Muscle of leg (tissue), 11 donors: ENCODE data around the gene FRMPD2. TPM values are rescaled to one million over a fixed set of nuclear protein-coding genes. Genes with fewer than 3 reads are reported as not detected.

ENCODE experiments used
- DNase-seq: peaks from one replicate; pipeline ENCODE4 v3.0.0; 2013
- H3K27ac ChIP-seq: one replicate; pipeline ENCODE4 v1.5.1; 2013; ENCODE audit warnings: mild to moderate bottlenecking, low read length, control low read depth
- H3K27me3 ChIP-seq: one replicate; pipeline ENCODE4 v1.6.1; 2013; ENCODE audit warnings: low read length; ENCODE audit not compliant: control insufficient read depth, insufficient read depth
- H3K36me3 ChIP-seq: one replicate; pipeline ENCODE4 v1.6.1; 2013; ENCODE audit warnings: low read length; ENCODE audit not compliant: control insufficient read depth, insufficient read depth
- H3K4me1 ChIP-seq: one replicate; pipeline ENCODE4 v1.6.1; 2013; ENCODE audit warnings: low read length; ENCODE audit not compliant: control insufficient read depth, insufficient read depth
- H3K4me3 ChIP-seq: one replicate; pipeline ENCODE4 v1.5.1; 2013; ENCODE audit warnings: low read length, control low read depth
- H3K9me3 ChIP-seq: replicated peaks from 2 replicates; pipeline ENCODE4 v1.6.1; 2013; ENCODE audit warnings: low read depth, low read length; ENCODE audit not compliant: control insufficient read depth
- WGBS: methylation state at CpG from one replicate; pipeline ENCODE4 v1.1.5; 2013; ENCODE audit warnings: missing lambda C conversion rate; ENCODE audit not compliant: insufficient coverage; 5-methylcytosine and 5-hydroxymethylcytosine counted together
- polyA plus RNA-seq, 8 donors: library from polyadenylated mRNA; unstranded; fragments of 120-200 nt; gene quantifications; one replicate each; pipeline versions ENCODE4 v1.2.1 to v1.2.3, GENCODE V29; 2013; ENCODE audit warnings: inconsistent platforms in 1 of 8, low replicate concordance in 1 of 8; ENCODE audit not compliant: insufficient read length in 8 of 8, insufficient read depth in 1 of 8
- total RNA-seq: library from RNA; stranded (reverse); fragments of 120-200 nt; gene quantifications from one replicate; pipeline ENCODE4 v1.2.4, GENCODE V29; 2013

FRMPD2 gene
- total and polyA plus RNA-seq, 9 donors, result 0.11 to 0.88 (median 0.17) TPM; not detected in 1

GRCh38 chr10:48306265-48306869 lies 31.9 kb upstream of the FRMPD2 start, which contains the start of gene MAPK8:
TSS of gene MAPK8 (plus strand) at chr10:48306677. CDS start at chr10:48401661, 94,984 bp downstream.
- Histone ChIP-seq H3K27me3 (no peaks in the 10 kb centered on the region), H3K9me3 (no peaks in the 10 kb centered on the region), H3K36me3 (no peaks in the 10 kb centered on the region), H3K4me1 (peaks cover 5% of the 10 kb centered on the region), H3K4me3 (peak within 1 kb of the TSS; percentile 66), H3K27ac (peak within 1 kb of the TSS; percentile 74)
- DNase-seq, result peak; percentile 93
- WGBS, result under 1% methylated on average over 77 of the region's 86 CpGs

GRCh38 chr10:48305905-48306264 lies 31.4 kb upstream of the FRMPD2 start:
- no peaks in the 10 kb centered on the region for H3K9me3 ChIP-seq
- no peaks in the 10 kb centered on the region for H3K27me3 ChIP-seq
- peak overlapping the region; percentile 40 for H3K27ac ChIP-seq
- DNase-seq, result no peak
- peak overlapping the region; percentile 36 for H3K4me3 ChIP-seq
- no peaks in the 10 kb centered on the region for H3K36me3 ChIP-seq
- WGBS, result 48% methylated on average over 6 of the region's 9 CpGs
- peaks cover 5% of the 10 kb centered on the region for H3K4me1 ChIP-seq

GRCh38 chr10:48302515-48303476 lies 28.3 kb upstream of the FRMPD2 start:
- H3K4me3 ChIP-seq, result no peak overlapping the region
- WGBS, result 84% methylated on average over 4 of the region's 8 CpGs
- H3K27me3 ChIP-seq, result peaks cover 4% of the 10 kb centered on the region
- H3K27ac ChIP-seq, result no peak overlapping the region
- H3K4me1 ChIP-seq, result peaks cover 3% of the 10 kb centered on the region
- H3K9me3 ChIP-seq, result no peaks in the 10 kb centered on the region
- H3K36me3 ChIP-seq, result no peaks in the 10 kb centered on the region
- no peak for DNase-seq

- Histone ChIP-seq H3K36me3 (no peaks in the 10 kb centered on the region), H3K4me3 (no peak overlapping the region), H3K4me1 (no peaks in the 10 kb centered on the region), H3K27me3 (peaks cover 4% of the 10 kb centered on the region), H3K27ac (no peak overlapping the region), H3K9me3 (no peaks in the 10 kb centered on the region)
- no peak for DNase-seq
- no CpG with 5 or more reads among the region's 2 CpGs for WGBS
These were observed 26.1 kb upstream of the FRMPD2 start for GRCh38 chr10:48300556-48300955.

DNA sequence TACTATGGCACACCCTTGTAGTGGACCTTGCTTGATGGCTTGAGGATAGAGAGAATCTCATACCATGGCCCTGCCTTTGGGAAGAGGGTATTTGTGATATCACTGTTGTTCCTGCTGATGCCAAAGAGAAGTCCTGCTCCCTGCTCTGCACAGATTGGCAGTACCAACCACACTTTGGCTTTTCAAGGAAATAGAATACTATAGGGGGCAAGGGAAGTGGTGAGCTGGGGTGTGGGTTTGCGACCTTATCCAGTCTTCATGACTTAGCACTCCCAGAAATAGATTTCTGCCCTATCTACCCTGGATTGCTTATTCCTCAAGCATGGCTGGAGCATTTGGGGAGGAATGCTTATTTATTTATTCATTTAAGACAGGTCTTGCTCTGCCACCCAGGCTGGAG lies 25.2 kb upstream of the FRMPD2 start:
- Histone ChIP-seq H3K9me3 (no peaks in the 10 kb centered on the region), H3K4me1 (no peaks in the 10 kb centered on the region), H3K27me3 (peaks cover 4% of the 10 kb centered on the region), H3K4me3 (no peak overlapping the region), H3K36me3 (no peaks in the 10 kb centered on the region), H3K27ac (no peak overlapping the region)
- no CpG with 5 or more reads among the region's 1 CpG for WGBS
- DNase-seq, result no peak

DNA sequence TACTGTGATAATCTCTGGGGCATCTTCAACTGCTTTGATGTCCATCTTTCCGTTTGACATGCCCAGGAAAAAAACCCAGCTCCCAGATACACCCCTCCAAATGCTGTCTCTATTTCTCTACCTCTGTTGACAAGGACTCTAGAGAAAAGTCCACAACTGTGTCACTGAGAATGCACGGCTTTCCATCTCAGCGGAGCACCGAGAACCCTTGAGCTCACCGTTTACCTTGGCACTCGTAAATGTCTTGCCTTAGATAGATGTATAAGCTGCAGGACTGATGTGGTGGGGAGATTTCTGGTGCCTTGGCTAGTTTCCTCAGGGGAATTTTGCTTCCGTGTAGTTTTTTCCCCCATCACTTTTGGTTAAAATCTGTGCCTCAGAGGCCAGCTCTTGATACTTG lies 24.6 kb upstream of the FRMPD2 start:
- Histone ChIP-seq H3K9me3 (no peaks in the 10 kb centered on the region), H3K4me1 (no peaks in the 10 kb centered on the region), H3K27me3 (peaks cover 4% of the 10 kb centered on the region), H3K36me3 (no peaks in the 10 kb centered on the region), H3K27ac (no peak overlapping the region), H3K4me3 (no peak overlapping the region)
- WGBS, result 60% methylated on average over 5 of the region's 7 CpGs
- no peak for DNase-seq

DNA sequence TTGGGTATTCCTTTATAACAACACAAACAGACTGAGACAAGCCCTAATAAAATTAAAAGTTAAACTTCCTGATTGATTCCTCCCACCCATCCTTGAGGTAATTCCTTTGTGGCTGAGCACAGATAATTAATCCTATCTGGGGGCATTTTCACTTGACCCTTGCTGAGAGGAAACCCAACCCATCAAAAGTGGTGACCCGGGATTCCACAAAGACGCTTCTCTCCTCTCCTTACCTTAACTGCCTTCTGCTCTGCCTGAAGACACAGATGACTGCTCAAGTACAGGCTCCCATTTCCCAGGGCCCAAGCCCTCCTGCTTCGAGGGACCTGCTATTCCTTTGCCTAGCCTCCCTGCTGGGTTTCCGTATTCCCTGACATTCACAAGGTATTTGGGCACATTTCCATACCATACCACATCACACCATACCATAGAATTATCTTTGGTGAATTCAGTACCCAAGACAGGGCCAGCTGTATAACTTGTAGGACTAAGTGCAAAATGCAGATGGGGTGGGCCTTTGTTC lies 22.1 kb upstream of the FRMPD2 start:
- no peak for DNase-seq
- H3K9me3 ChIP-seq, result no peaks in the 10 kb centered on the region
- H3K4me3 ChIP-seq, result no peak overlapping the region
- no peaks in the 10 kb centered on the region for H3K4me1 ChIP-seq
- H3K27me3 ChIP-seq, result peaks cover 4% of the 10 kb centered on the region
- WGBS, result 54% methylated on average over 4 of the region's 4 CpGs
- H3K36me3 ChIP-seq, result no peaks in the 10 kb centered on the region
- no peak overlapping the region for H3K27ac ChIP-seq

- WGBS, result 78% methylated on average over 1 of the region's 2 CpGs
- DNase-seq, result no peak
- no peaks in the 10 kb centered on the region for H3K36me3 ChIP-seq
- H3K4me3 ChIP-seq, result no peak overlapping the region
- H3K27ac ChIP-seq, result no peak overlapping the region
- no peaks in the 10 kb centered on the region for H3K9me3 ChIP-seq
- H3K4me1 ChIP-seq, result no peaks in the 10 kb centered on the region
- H3K27me3 ChIP-seq, result peaks cover 2% of the 10 kb centered on the region
These were observed 19.9 kb upstream of the FRMPD2 start for GRCh38 chr10:48294431-48294830.

GRCh38 chr10:48292616-48293015 lies 18.1 kb upstream of the FRMPD2 start:
- no peak overlapping the region for H3K4me3 ChIP-seq
- peaks cover 4% of the 10 kb centered on the region for H3K4me1 ChIP-seq
- H3K36me3 ChIP-seq, result no peaks in the 10 kb centered on the region
- H3K27ac ChIP-seq, result no peak overlapping the region
- DNase-seq, result no peak
- no CpG with 5 or more reads among the region's 3 CpGs for WGBS
- no peaks in the 10 kb centered on the region for H3K9me3 ChIP-seq
- no peaks in the 10 kb centered on the region for H3K27me3 ChIP-seq

- WGBS, result 44% methylated on average over 2 of the region's 3 CpGs
These were observed 16.7 kb upstream of the FRMPD2 start for GRCh38 chr10:48291190-48291589.

More at GRCh38 chr10:48291190-48291589, 16.7 kb upstream of the FRMPD2 start:
- peaks cover 6% of the 10 kb centered on the region for H3K4me1 ChIP-seq
- no peak overlapping the region for H3K27ac ChIP-seq
- H3K4me3 ChIP-seq, result no peak overlapping the region
- DNase-seq, result no peak
- H3K36me3 ChIP-seq, result no peaks in the 10 kb centered on the region
- H3K9me3 ChIP-seq, result no peaks in the 10 kb centered on the region
- no peaks in the 10 kb centered on the region for H3K27me3 ChIP-seq
